Measurements from ENCODE around the gene SPG7.
A peak's percentile ranks its signal among the peaks of the same experiment; 100 is the strongest.
"Not testable (repeated sequence)": the region's sequence is repeated elsewhere in the genome, so short reads cannot be mapped to it uniquely, and the experiment has no call there.

SPG7 gene

GRCh38 chr16:89565506-89566372, 57.5 kb downstream of the SPG7 start:
- Histone ChIP-seq H3K4me3 (ENCODE audit: low read depth, low read length) (peak overlapping the region; percentile 40), H3K9me3 (ENCODE audit: severe bottlenecking) (no peaks in the 10 kb centered on the region), H3K27ac (peak overlapping the region; percentile 64), H3K27me3 (ENCODE audit: insufficient read depth, low read depth, severe bottlenecking) (no peaks in the 10 kb centered on the region), H3K36me3 (peaks cover 37% of the 10 kb centered on the region)
- peak; percentile 65 for DNase-seq
- TF ChIP-seq, protein P1, sequence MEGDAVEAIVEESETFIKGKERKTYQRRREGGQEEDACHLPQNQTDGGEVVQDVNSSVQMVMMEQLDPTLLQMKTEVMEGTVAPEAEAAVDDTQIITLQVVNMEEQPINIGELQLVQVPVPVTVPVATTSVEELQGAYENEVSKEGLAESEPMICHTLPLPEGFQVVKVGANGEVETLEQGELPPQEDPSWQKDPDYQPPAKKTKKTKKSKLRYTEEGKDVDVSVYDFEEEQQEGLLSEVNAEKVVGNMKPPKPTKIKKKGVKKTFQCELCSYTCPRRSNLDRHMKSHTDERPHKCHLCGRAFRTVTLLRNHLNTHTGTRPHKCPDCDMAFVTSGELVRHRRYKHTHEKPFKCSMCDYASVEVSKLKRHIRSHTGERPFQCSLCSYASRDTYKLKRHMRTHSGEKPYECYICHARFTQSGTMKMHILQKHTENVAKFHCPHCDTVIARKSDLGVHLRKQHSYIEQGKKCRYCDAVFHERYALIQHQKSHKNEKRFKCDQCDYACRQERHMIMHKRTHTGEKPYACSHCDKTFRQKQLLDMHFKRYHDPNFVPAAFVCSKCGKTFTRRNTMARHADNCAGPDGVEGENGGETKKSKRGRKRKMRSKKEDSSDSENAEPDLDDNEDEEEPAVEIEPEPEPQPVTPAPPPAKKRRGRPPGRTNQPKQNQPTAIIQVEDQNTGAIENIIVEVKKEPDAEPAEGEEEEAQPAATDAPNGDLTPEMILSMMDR (IDR thresholded peaks at IDR 0.05; ENCODE audit: low read depth, low read length), result peak; percentile 72

- H3K4me3 ChIP-seq (ENCODE audit: low read depth, low read length), result no peak overlapping the region
- no peaks in the 10 kb centered on the region for H3K9me3 ChIP-seq (ENCODE audit: severe bottlenecking)
- H3K36me3 ChIP-seq, result peaks cover 17% of the 10 kb centered on the region
- no peaks in the 10 kb centered on the region for H3K27me3 ChIP-seq (ENCODE audit: insufficient read depth, low read depth, severe bottlenecking)
- TF ChIP-seq, protein P1 (IDR thresholded peaks at IDR 0.05; ENCODE audit: low read depth, low read length), result no peak
- no peak overlapping the region for H3K27ac ChIP-seq
- no peak for DNase-seq
Observed at GRCh38 chr16:89567656-89568594, 59.7 kb downstream of the SPG7 start.

GRCh38 chr16:89569506-89570341, 61.5 kb downstream of the SPG7 start:
- H3K36me3 ChIP-seq, result no peaks in the 10 kb centered on the region; the same call in 1 of the 2 replicates
- DNase-seq, result no peak
- TF ChIP-seq, protein P1 (IDR thresholded peaks at IDR 0.05; ENCODE audit: low read depth, low read length), result no peak
- H3K27ac ChIP-seq, result no peak overlapping the region
- H3K9me3 ChIP-seq (ENCODE audit: severe bottlenecking), result no peaks in the 10 kb centered on the region
- H3K27me3 ChIP-seq (ENCODE audit: insufficient read depth, low read depth, severe bottlenecking), result no peaks in the 10 kb centered on the region
- H3K4me3 ChIP-seq (ENCODE audit: low read depth, low read length), result no peak overlapping the region

- no peak for DNase-seq
Observed at GRCh38 chr16:89570342-89570923, 62.2 kb downstream of the SPG7 start.

GRCh38 chr16:89570983-89571598, 62.9 kb downstream of the SPG7 start:
- H3K27me3 ChIP-seq (ENCODE audit: insufficient read depth, low read depth, severe bottlenecking); H3K36me3 ChIP-seq; H3K9me3 ChIP-seq (ENCODE audit: severe bottlenecking); DNase-seq; H3K4me3 ChIP-seq (ENCODE audit: low read depth, low read length); H3K27ac ChIP-seq: not testable (repeated sequence)

More at GRCh38 chr16:89570342-89570923, 62.2 kb downstream of the SPG7 start:
- no peaks in the 10 kb centered on the region for H3K36me3 ChIP-seq
- no peak overlapping the region for H3K27ac ChIP-seq
- H3K4me3 ChIP-seq (ENCODE audit: low read depth, low read length), result no peak overlapping the region
- no peaks in the 10 kb centered on the region for H3K9me3 ChIP-seq (ENCODE audit: severe bottlenecking)
- TF ChIP-seq, protein P1 (IDR thresholded peaks at IDR 0.05; ENCODE audit: low read depth, low read length), result no peak
- H3K27me3 ChIP-seq (ENCODE audit: insufficient read depth, low read depth, severe bottlenecking), result no peaks in the 10 kb centered on the region

Data from WERI-Rb-1 (cell line).